GM12878 (cell line): ENCODE data around the gene FKRP.

Experiments used
- EP300 ChIP-seq, 2 experiments: fragments of 150-350 bp in 1 of 2; IDR thresholded peaks; 2 replicates each; pipeline ENCODE4 v1.6.1; 2011 to 2012; ENCODE audit warnings: low read depth in 2 of 2, low read length in 2 of 2, borderline replicate concordance in 1 of 2, improper control_type of control experiment in 1 of 2, inconsistent platforms in 1 of 2; ENCODE audit not compliant: control insufficient read depth in 1 of 2
- KDM1A ChIP-seq: fragments of 200-600 bp; sonication (generic); IDR thresholded peaks from 2 replicates; pipeline ENCODE4 v1.6.1; 2016; ENCODE audit warnings: borderline replicate concordance
- TF ChIP-seq, protein P1 (sequence below), 3 experiments: IDR thresholded peaks in 2 of 3; conservative IDR thresholded peaks in 1 of 3; 2 replicates each; pipeline ENCODE4 v1.5.1; 2011; ENCODE audit warnings: low read depth in 3 of 3, low read length in 3 of 3, mild to moderate bottlenecking in 3 of 3, control low read depth in 2 of 3, moderate library complexity in 2 of 3, inconsistent platforms in 1 of 3, mixed read lengths in 1 of 3; ENCODE audit not compliant: control insufficient read depth in 2 of 3, insufficient read depth in 1 of 3; ENCODE audit errors: extremely low read depth in 1 of 3

DNA sequence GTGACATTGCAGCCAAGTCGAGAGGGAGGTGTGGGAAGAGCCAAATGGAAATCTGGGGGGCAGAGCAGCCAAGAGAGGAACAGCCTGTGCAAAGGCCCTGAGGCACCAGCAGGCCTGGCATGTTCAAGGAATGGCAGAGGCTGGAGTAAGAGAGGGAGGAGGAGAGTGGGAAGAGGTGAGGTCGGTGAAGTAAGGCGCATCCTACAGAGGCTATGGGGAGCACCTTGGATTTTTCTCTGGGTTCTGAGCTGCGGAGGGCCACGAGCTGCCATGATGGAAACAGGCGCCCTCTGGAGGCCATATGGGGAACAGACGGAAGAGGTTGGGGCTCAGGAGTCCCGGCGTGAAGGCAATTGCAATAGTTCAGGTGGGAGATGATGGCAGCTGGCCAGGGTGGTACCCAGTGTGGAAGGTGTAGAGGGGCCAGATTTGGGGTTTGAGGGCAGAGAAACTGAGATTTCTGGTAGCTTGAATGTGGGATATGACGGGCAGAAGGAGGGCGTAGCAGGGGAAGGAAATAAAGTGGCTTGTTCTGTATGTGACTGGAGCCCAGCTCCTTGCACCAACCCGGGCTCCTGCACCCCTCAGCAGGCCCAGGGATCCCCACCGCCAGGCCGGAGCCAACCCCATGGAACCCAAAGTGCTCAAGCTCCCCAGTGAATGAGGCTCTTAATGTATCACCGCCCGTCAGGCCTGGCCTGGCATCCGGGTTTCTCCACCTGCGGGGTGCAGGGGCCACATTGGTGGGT, 20.9 kb downstream of the FKRP start:
- no peak for TF ChIP-seq EP300 (IDR thresholded peaks at IDR 0.05; ENCODE audit: borderline replicate concordance in 1 of 2, control insufficient read depth in 1 of 2, low read depth in 2 of 2, low read length in 2 of 2)
- no peak for TF ChIP-seq KDM1A
- TF ChIP-seq, protein P1, sequence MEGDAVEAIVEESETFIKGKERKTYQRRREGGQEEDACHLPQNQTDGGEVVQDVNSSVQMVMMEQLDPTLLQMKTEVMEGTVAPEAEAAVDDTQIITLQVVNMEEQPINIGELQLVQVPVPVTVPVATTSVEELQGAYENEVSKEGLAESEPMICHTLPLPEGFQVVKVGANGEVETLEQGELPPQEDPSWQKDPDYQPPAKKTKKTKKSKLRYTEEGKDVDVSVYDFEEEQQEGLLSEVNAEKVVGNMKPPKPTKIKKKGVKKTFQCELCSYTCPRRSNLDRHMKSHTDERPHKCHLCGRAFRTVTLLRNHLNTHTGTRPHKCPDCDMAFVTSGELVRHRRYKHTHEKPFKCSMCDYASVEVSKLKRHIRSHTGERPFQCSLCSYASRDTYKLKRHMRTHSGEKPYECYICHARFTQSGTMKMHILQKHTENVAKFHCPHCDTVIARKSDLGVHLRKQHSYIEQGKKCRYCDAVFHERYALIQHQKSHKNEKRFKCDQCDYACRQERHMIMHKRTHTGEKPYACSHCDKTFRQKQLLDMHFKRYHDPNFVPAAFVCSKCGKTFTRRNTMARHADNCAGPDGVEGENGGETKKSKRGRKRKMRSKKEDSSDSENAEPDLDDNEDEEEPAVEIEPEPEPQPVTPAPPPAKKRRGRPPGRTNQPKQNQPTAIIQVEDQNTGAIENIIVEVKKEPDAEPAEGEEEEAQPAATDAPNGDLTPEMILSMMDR (IDR thresholded peaks at IDR 0.05 in 2 of 3, conservative IDR thresholded peaks at IDR 0.05 in 1 of 3; ENCODE audit: control insufficient read depth in 2 of 3, extremely low read depth in 1 of 3, insufficient read depth in 1 of 3, low read depth in 3 of 3, low read length in 3 of 3), result peak; percentile 70 to 89 (median 86)
